ENCODE results near the gene PTCH1.

Gene PTCH1

GRCh38 chr9:95477885-95478284 is 38.9 kb downstream of the PTCH1 start:
- no peaks in the 10 kb centered on the region for H3K9me3 ChIP-seq (ENCODE audit: control insufficient read depth, insufficient read depth, low read depth, low read length)
- ChIA-PET POLR2A (interaction anchor here (1.2 kb wide), 1 partner anchor 31 kb away, joined by 5 read pairs; no protein-coding TSS in a partner anchor), CTCF (interaction anchor here (1.0 kb wide), 1 partner anchor 25 kb away, joined by 3 read pairs; no protein-coding TSS in a partner anchor)
- H3K27ac ChIP-seq (ENCODE audit: extremely low read depth, low read depth, low read length): no peak overlapping the region
- TF ChIP-seq SP3 (tag by site-specific recombination; IDR thresholded peaks at IDR 0.05): no peak
- no peak for TF ChIP-seq ZBTB6 (tag by site-specific recombination; IDR thresholded peaks at IDR 0.05)
- TF ChIP-seq ZNF473 (tag by site-specific recombination; IDR thresholded peaks at IDR 0.05): no peak
- no peak for TF ChIP-seq PRDM4 (tag by site-specific recombination; IDR thresholded peaks at IDR 0.05)
- TF ChIP-seq ZNF548 (tag by site-specific recombination; IDR thresholded peaks at IDR 0.05): no peak
- no peak for TF ChIP-seq ZBTB1 (tag by site-specific recombination; IDR thresholded peaks at IDR 0.05)
- no peak for TF ChIP-seq ZNF18 (tag by site-specific recombination; IDR thresholded peaks at IDR 0.05)
- no peak for TF ChIP-seq ZNF133 (tag by site-specific recombination; IDR thresholded peaks at IDR 0.05)
- TF ChIP-seq ZNF169 (tag by site-specific recombination; IDR thresholded peaks at IDR 0.05): no peak
- TF ChIP-seq KLF10 (tag by site-specific recombination; IDR thresholded peaks at IDR 0.05): no peak
- TF ChIP-seq ZNF837 (tag by site-specific recombination; IDR thresholded peaks at IDR 0.05): no peak
- TF ChIP-seq ZNF707 (tag by site-specific recombination; IDR thresholded peaks at IDR 0.05): no peak
- no peak for TF ChIP-seq KLF16 (tag by site-specific recombination; IDR thresholded peaks at IDR 0.05)
- TF ChIP-seq ZNF362 (tag by site-specific recombination; IDR thresholded peaks at IDR 0.05): no peak
- no peak for TF ChIP-seq ZNF292 (tag by site-specific recombination; IDR thresholded peaks at IDR 0.05; ENCODE audit: borderline replicate concordance, low read depth)
- no peak overlapping the region for H3K4me3 ChIP-seq (ENCODE audit: low read depth, low read length)
- peaks cover 15 to 77% of the 10 kb centered on the region in 2 experiments for H3K36me3 ChIP-seq (ENCODE audit: control insufficient read depth in 2 of 2, insufficient read depth in 1 of 2, low read length in 2 of 2)
- H3K4me1 ChIP-seq (ENCODE audit: control insufficient read depth, insufficient read depth, low read length): no peaks in the 10 kb centered on the region

GRCh38 chr9:95477441-95477840 is 39.3 kb downstream of the PTCH1 start:
- H3K27ac ChIP-seq (ENCODE audit: extremely low read depth, low read depth, low read length): no peak overlapping the region
- no peak overlapping the region for H3K4me3 ChIP-seq (ENCODE audit: low read depth, low read length)
- H3K9me3 ChIP-seq (ENCODE audit: control insufficient read depth, insufficient read depth, low read depth, low read length): no peaks in the 10 kb centered on the region
- peaks cover 15 to 82% of the 10 kb centered on the region in 2 experiments for H3K36me3 ChIP-seq (ENCODE audit: control insufficient read depth in 2 of 2, insufficient read depth in 1 of 2, low read length in 2 of 2)
- ChIA-PET POLR2A (no interaction called here), CTCF (interaction anchor here (1.0 kb wide), 1 partner anchor 25 kb away, joined by 3 read pairs; no protein-coding TSS in a partner anchor)
- no peaks in the 10 kb centered on the region for H3K4me1 ChIP-seq (ENCODE audit: control insufficient read depth, insufficient read depth, low read length)
- TF ChIP-seq ZNF121 (tag by site-specific recombination; IDR thresholded peaks at IDR 0.05) (no peak), ZSCAN18 (tag by site-specific recombination; IDR thresholded peaks at IDR 0.05) (no peak), ZNF223 (tag by site-specific recombination; IDR thresholded peaks at IDR 0.05) (no peak), ZNF518A (tag by site-specific recombination; conservative IDR thresholded peaks at IDR 0.05; ENCODE audit: low read depth) (no peak), ZIC2 (tag by site-specific recombination; IDR thresholded peaks at IDR 0.05) (no peak), WT1 (tag by site-specific recombination; IDR thresholded peaks at IDR 0.05) (no peak), FEZF1 (tag by site-specific recombination; IDR thresholded peaks at IDR 0.05) (no peak), ZNF600 (tag by site-specific recombination; IDR thresholded peaks at IDR 0.05) (no peak), ZNF571 (tag by site-specific recombination; IDR thresholded peaks at IDR 0.05) (no peak)

All from HEK293 (cell line).